ENCODE results near the gene DSC2.
"Not testable (repeated sequence)": the region's sequence is repeated elsewhere in the genome, so short reads cannot be mapped to it uniquely, and the experiment has no call there.

The DSC2 gene

DNA sequence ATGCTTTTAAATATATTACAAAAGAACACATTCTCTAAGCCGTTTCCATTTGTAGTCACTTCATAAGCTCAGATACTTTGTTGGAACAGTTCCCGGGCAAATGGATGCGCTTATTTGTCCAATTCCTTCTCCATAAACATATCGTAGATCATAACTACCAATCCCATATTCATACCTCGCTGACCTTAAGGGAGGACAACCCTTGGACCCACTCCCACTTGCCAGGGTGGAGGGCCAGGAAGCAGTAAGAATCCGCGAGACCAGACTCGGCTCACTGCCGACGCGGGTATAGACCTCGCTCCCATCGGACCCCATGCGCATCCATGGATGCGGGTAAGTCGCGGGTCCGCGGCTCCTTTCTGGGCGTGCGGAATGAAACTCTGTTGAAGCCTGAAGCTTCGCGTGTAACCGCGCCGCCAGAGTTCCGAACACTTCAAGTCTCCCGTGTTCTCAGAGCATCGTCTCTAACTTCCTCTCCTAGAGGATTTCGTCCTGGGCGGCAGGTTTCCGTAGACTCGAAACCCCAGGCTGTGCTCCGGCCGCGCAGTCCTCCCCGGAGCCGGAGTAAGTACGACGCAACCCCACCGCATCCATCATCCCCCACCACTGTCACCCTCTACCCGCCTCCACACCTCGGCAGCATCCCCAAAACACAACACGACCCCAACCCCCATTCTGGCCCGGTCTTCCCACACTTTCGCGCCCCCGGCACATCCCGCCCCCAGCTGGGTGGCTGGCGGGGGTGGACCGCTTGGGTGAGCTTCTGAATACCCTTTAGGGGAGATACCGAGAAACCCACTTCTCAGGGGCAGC lies 60.7 kb downstream of the DSC2 start:
- Histone ChIP-seq H3K27me3 (ENCODE audit: low read depth, low read length) (no peaks in the 10 kb centered on the region), H3K4me2 (ENCODE audit: low read length) (no peak overlapping the region), H3K9ac (ENCODE audit: low read length) (no peak overlapping the region), H3K9me3 (ENCODE audit: insufficient read depth, low read length) (no peaks in the 10 kb centered on the region), H4K20me1 (ENCODE audit: insufficient read depth, low read length) (no peaks in the 10 kb centered on the region), H3K79me2 (ENCODE audit: low read length) (no peaks in the 10 kb centered on the region), H3K36me3 (replicated peaks; ENCODE audit: low read depth, low read length) (no peaks in the 10 kb centered on the region), H3K4me3 (ENCODE audit: low read length) (no peak overlapping the region), H3K4me1 (ENCODE audit: low read length) (no peaks in the 10 kb centered on the region), H3K27ac (ENCODE audit: low read length) (no peak overlapping the region), H2AFZ (ENCODE audit: low read depth, low read length) (no peak overlapping the region)
- TF ChIP-seq EZH2phosphoT487 (IDR thresholded peaks at IDR 0.05; ENCODE audit: low read depth): no peak
- TF ChIP-seq, protein P1, sequence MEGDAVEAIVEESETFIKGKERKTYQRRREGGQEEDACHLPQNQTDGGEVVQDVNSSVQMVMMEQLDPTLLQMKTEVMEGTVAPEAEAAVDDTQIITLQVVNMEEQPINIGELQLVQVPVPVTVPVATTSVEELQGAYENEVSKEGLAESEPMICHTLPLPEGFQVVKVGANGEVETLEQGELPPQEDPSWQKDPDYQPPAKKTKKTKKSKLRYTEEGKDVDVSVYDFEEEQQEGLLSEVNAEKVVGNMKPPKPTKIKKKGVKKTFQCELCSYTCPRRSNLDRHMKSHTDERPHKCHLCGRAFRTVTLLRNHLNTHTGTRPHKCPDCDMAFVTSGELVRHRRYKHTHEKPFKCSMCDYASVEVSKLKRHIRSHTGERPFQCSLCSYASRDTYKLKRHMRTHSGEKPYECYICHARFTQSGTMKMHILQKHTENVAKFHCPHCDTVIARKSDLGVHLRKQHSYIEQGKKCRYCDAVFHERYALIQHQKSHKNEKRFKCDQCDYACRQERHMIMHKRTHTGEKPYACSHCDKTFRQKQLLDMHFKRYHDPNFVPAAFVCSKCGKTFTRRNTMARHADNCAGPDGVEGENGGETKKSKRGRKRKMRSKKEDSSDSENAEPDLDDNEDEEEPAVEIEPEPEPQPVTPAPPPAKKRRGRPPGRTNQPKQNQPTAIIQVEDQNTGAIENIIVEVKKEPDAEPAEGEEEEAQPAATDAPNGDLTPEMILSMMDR (IDR thresholded peaks at IDR 0.05; ENCODE audit: low read depth, low read length): no peak

DNA sequence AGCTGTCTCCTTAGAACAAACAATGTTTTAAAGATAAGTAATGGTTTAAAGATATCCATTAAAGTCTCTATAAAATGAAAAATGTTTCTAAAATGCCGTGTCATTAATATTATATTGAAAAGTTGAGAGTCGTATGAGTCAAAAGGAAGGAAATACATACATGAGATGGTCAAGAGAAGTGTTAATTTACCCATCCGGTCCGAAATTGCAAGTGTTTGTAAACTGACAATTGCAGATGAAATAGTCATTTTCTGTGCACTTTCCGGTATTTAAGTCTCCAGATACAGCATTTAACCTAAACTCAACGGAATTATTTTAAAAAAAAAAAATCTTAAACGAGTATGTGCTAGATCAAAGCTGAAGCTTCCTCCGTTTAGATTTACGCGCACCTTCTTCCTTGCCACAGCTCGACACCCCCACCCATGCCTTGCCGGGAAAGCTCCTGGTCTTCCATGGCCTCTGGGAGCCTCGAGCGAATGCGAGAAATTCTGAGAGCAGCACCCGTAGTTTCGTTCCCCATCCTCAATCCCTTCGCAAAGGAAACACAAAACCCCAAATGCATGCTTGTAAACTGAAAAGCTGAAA lies 61.4 kb downstream of the DSC2 start:
- H3K27ac ChIP-seq (ENCODE audit: low read length): no peak overlapping the region
- H3K79me2 ChIP-seq (ENCODE audit: low read length): no peaks in the 10 kb centered on the region
- no peaks in the 10 kb centered on the region for H4K20me1 ChIP-seq (ENCODE audit: insufficient read depth, low read length)
- H3K9ac ChIP-seq (ENCODE audit: low read length): no peak overlapping the region
- TF ChIP-seq EZH2phosphoT487 (IDR thresholded peaks at IDR 0.05; ENCODE audit: low read depth): no peak
- TF ChIP-seq, protein P1 (IDR thresholded peaks at IDR 0.05; ENCODE audit: low read depth, low read length): no peak
- no peak overlapping the region for H2AFZ ChIP-seq (ENCODE audit: low read depth, low read length)
- no peak overlapping the region for H3K4me3 ChIP-seq (ENCODE audit: low read length)
- H3K4me2 ChIP-seq (ENCODE audit: low read length): no peak overlapping the region
- no peaks in the 10 kb centered on the region for H3K9me3 ChIP-seq (ENCODE audit: insufficient read depth, low read length)
- no peaks in the 10 kb centered on the region for H3K4me1 ChIP-seq (ENCODE audit: low read length)
- H3K36me3 ChIP-seq (replicated peaks; ENCODE audit: low read depth, low read length): no peaks in the 10 kb centered on the region
- no peaks in the 10 kb centered on the region for H3K27me3 ChIP-seq (ENCODE audit: low read depth, low read length)

DNA sequence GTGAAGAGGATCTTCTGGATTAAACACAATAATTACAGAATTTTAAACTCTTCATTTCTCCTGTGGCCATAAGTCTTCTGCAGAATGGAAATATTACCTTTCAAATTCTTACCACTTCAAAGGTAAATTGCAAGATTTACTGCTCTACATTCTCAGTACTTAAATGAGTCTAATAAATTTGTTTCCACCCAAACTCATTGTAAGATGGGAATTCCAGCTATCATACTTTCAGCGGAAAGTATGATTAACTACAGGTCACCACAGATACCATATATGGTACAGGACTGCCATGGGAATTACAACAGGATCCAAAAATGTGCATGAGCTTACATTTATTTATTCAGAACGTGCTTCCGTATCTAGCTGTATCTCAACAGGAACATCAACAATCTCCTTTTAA lies 62.8 kb downstream of the DSC2 start:
- Histone ChIP-seq H3K9me3 (ENCODE audit: insufficient read depth, low read length) (no peaks in the 10 kb centered on the region), H2AFZ (ENCODE audit: low read depth, low read length) (no peak overlapping the region), H3K4me1 (ENCODE audit: low read length) (no peaks in the 10 kb centered on the region), H3K27ac (ENCODE audit: low read length) (no peak overlapping the region), H3K79me2 (ENCODE audit: low read length) (no peaks in the 10 kb centered on the region), H3K27me3 (ENCODE audit: low read depth, low read length) (no peaks in the 10 kb centered on the region), H3K36me3 (replicated peaks; ENCODE audit: low read depth, low read length) (no peaks in the 10 kb centered on the region), H3K9ac (ENCODE audit: low read length) (no peak overlapping the region), H3K4me3 (ENCODE audit: low read length) (no peak overlapping the region), H3K4me2 (ENCODE audit: low read length) (no peak overlapping the region), H4K20me1 (ENCODE audit: insufficient read depth, low read length) (no peaks in the 10 kb centered on the region)
- TF ChIP-seq, protein P1 (IDR thresholded peaks at IDR 0.05; ENCODE audit: low read depth, low read length): no peak
- no peak for TF ChIP-seq EZH2phosphoT487 (IDR thresholded peaks at IDR 0.05; ENCODE audit: low read depth)

DNA sequence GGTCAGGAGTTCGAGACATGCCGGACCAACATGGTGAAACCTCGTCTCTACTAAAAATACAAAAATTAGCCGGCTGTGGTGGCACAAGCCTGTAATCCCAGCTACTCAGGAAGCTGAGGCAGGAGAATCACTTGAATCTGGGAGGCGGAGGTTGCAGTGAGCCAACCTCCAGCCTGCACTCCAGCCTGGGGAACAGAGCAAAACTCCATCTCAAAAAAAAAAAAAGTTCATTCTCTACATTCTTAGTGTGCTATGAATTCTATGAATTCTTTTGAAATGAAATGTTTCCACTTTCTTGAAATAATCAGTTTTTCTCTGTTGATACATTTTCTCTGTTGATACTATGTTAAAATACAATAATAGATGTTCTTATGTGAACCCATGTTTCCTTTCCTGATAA lies 64.5 kb downstream of the DSC2 start:
- not testable (repeated sequence) for H3K27me3 ChIP-seq (ENCODE audit: low read depth, low read length); H3K36me3 ChIP-seq (replicated peaks; ENCODE audit: low read depth, low read length); H4K20me1 ChIP-seq (ENCODE audit: insufficient read depth, low read length); H3K4me1 ChIP-seq (ENCODE audit: low read length); H3K79me2 ChIP-seq (ENCODE audit: low read length); H3K9ac ChIP-seq (ENCODE audit: low read length); H3K9me3 ChIP-seq (ENCODE audit: insufficient read depth, low read length); H3K4me2 ChIP-seq (ENCODE audit: low read length); H3K27ac ChIP-seq (ENCODE audit: low read length); H3K4me3 ChIP-seq (ENCODE audit: low read length); H2AFZ ChIP-seq (ENCODE audit: low read depth, low read length)

All from OCI-LY3 (cell line).